AG04450 (cell line): ENCODE results near the gene WDR53. TPM values are rescaled to one million over a fixed set of nuclear protein-coding genes. Genes with fewer than 3 reads are reported as not detected.

ENCODE experiments used
- CTCF ChIA-PET: fragments of 300-600, 350-600 bp; formaldehyde crosslinking; extraction: SDS; loops from one replicate; lab custom pipeline; 2022; ENCODE audit warnings: antibody characterized with exemption, inconsistent platforms; lab: Charles Lee
- POLR2A ChIA-PET: fragments of 350-600 bp; formaldehyde crosslinking; extraction: SDS; loops from one replicate; lab custom pipeline; 2021; ENCODE audit warnings: antibody characterized with exemption, inconsistent platforms; lab: Yijun Ruan, JAX
- DNase-seq: peaks from one replicate; pipeline ENCODE4 v3.0.0-alpha.2; 2011; ENCODE audit warnings: low read depth, low spot score
- H3K27ac ChIP-seq: one replicate; pipeline ENCODE4 v1.5.1; 2012; ENCODE audit warnings: low read depth, low read length, control low read depth
- H3K27me3 ChIP-seq: one replicate; pipeline ENCODE4 v1.6.0; 2012; ENCODE audit warnings: low read length; ENCODE audit not compliant: control insufficient read depth, insufficient read depth
- H3K4me3 ChIP-seq: 2 replicates; pipeline ENCODE4 v1.5.1; 2011; ENCODE audit warnings: mild to moderate bottlenecking, low read depth, low read length, control low read depth
- H3K9me3 ChIP-seq: 2 replicates; pipeline ENCODE4 v1.5.1; 2012; ENCODE audit warnings: low read length; ENCODE audit not compliant: control insufficient read depth, insufficient read depth
- CTCF ChIP-seq: IDR thresholded peaks from 2 replicates; pipeline ENCODE4 v1.5.1; 2011; ENCODE audit warnings: low read depth, low read length, control low read depth, inconsistent platforms
- polyA plus RNA-seq: library from polyadenylated mRNA; depleted of rRNA; stranded (reverse); fragments of >200 nt; gene quantifications from 2 replicates; pipeline ENCODE4 v1.2.3, GENCODE V29; 2011

WDR53 gene
- polyA plus RNA-seq, 1 experiment = 6.8 TPM

GRCh38 chr3:196563721-196564225 lies 4.6 kb downstream of the WDR53 start:
- no peaks in the 10 kb centered on the region for H3K9me3 ChIP-seq
- ChIA-PET POLR2A (no interaction called here), CTCF (no interaction called here)
- H3K27ac ChIP-seq = no peak overlapping the region
- no peak for DNase-seq
- no peaks in the 10 kb centered on the region for H3K27me3 ChIP-seq
- TF ChIP-seq CTCF = no peak
- no peak overlapping the region for H3K4me3 ChIP-seq

DNA sequence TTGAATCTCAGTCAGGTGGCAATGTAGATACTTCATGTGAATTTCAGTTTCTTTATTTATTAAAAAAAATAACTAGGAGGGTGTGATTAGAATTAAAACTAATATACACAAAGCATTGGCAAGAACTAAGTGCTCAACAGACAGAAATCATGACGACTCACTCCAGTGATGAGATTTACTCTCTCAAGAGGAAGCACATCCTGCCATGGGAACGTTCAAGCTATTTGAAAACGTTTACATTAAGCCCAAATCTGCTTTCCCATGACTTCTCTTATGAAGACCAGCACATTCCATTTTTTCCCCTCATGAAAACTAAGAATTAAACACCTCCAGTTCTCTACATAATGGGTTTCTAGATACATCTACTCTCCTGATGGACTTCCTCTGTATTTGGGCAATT lies 8.5 kb downstream of the WDR53 start:
- ChIA-PET CTCF (no interaction called here), POLR2A (no interaction called here)
- no peaks in the 10 kb centered on the region for H3K9me3 ChIP-seq

DNA sequence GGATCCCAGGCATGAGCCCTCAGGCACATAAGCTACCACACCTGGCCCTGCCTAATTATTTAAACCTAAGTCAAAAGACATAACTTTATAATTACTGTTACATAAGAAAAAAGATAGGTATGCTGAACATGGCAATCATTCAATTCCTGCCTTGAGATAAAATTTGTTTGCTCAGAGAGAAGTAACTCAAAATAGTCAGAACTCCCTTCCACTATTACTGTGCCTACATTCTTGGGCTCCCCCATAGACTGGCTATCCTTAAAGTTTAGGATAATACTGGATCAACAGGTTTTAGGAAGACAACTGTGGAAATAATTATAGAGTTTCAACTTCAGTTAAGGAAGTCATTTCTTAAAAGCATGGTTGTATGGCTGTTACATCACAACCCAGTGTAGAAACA lies 9.9 kb downstream of the WDR53 start:
- Histone ChIP-seq H3K27me3 (no peaks in the 10 kb centered on the region), H3K9me3 (no peaks in the 10 kb centered on the region), H3K27ac (no peak overlapping the region), H3K4me3 (no peak overlapping the region)
- CTCF ChIA-PET = no interaction called here
- TF ChIP-seq CTCF = no peak
- no peak for DNase-seq
- POLR2A ChIA-PET = no interaction called here

More for the DNA sequence above, 8.5 kb downstream of the WDR53 start:
- DNase-seq = no peak
- TF ChIP-seq CTCF = no peak
- Histone ChIP-seq H3K27ac (no peak overlapping the region), H3K4me3 (no peak overlapping the region), H3K27me3 (no peaks in the 10 kb centered on the region)

- no peak overlapping the region for H3K4me3 ChIP-seq
- H3K27me3 ChIP-seq = no peaks in the 10 kb centered on the region
- H3K27ac ChIP-seq = no peak overlapping the region
- no peaks in the 10 kb centered on the region for H3K9me3 ChIP-seq
- CTCF ChIA-PET = no interaction called here
- no peak for DNase-seq
- POLR2A ChIA-PET = no interaction called here
- TF ChIP-seq CTCF = no peak
Observed at GRCh38 chr3:196557236-196557635, 11.1 kb downstream of the WDR53 start.

- no peaks in the 10 kb centered on the region for H3K9me3 ChIP-seq
- no peak overlapping the region for H3K27ac ChIP-seq
- H3K27me3 ChIP-seq = no peaks in the 10 kb centered on the region
- DNase-seq = no peak
- H3K4me3 ChIP-seq = no peak overlapping the region
- ChIA-PET CTCF (interaction anchor here (0.9 to 1.8 kb wide), 3 partner anchors 17 to 27 kb away, joined by 3 to 7 read pairs (median 5); no protein-coding TSS in a partner anchor), POLR2A (interaction anchor here (0.8 kb wide), 1 partner anchor 13 kb away, joined by 3 read pairs; no protein-coding TSS in a partner anchor)
- no peak for TF ChIP-seq CTCF
Observed at GRCh38 chr3:196555295-196555694, 13.1 kb downstream of the WDR53 start.
